Measurements from ENCODE around the gene HCRTR2.
"Not testable (repeated sequence)": the region's sequence is repeated elsewhere in the genome, so short reads cannot be mapped to it uniquely, and the experiment has no call there.

Gene HCRTR2

GRCh38 chr6:55184782-55185530 lies 10.6 kb downstream of the HCRTR2 start:
- no peak for DNase-seq
- Mint-ChIP-seq H3K27ac (no peak overlapping the region), H3K4me3 (no peak overlapping the region), H3K27me3 (no peaks in the 10 kb centered on the region), H3K9me3 (peaks cover 10 to 15% of the 10 kb centered on the region in 2 donors), H3K4me1 (no peaks in the 10 kb centered on the region)
- no peak for ATAC-seq

DNA sequence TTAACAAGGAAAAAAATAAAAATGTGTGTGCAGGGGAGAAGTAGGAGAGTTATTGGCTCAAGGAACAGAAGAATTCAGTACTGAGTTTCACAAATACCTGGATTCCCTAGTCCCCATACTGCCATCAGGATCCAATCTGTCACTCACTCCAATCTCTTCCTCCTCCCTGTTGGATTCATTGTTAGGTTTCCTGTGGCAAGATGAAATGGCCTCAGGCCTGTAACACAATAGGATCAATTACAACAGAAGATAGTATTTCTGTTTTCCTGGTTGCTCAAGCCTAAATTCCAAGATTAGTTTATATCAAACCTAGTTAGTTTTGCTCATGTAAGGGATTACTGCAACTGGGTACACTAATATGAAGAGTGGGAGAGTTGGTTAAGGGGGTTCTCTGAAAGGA lies 24.4 kb downstream of the HCRTR2 start:
- Mint-ChIP-seq H3K4me3 (no peak overlapping the region), H3K27me3 (no peaks in the 10 kb centered on the region), H3K4me1 (no peaks in the 10 kb centered on the region), H3K27ac (no peak overlapping the region), H3K9me3 (no peaks in the 10 kb centered on the region)
- DNase-seq (no peak), ATAC-seq (no peak)

- H3K27ac Mint-ChIP-seq = no peak overlapping the region
- no peaks in the 10 kb centered on the region for H3K9me3 Mint-ChIP-seq
- ATAC-seq (no peak), DNase-seq (no peak)
- no peaks in the 10 kb centered on the region for H3K4me1 Mint-ChIP-seq
- H3K4me3 Mint-ChIP-seq = no peak overlapping the region
- no peaks in the 10 kb centered on the region for H3K27me3 Mint-ChIP-seq
Observed at GRCh38 chr6:55199239-55199638, 24.9 kb downstream of the HCRTR2 start.

- H3K9me3 Mint-ChIP-seq = no peaks in the 10 kb centered on the region
- H3K4me3 Mint-ChIP-seq = no peak overlapping the region
- H3K27me3 Mint-ChIP-seq = no peaks in the 10 kb centered on the region
- DNase-seq = no peak
- H3K4me1 Mint-ChIP-seq = no peaks in the 10 kb centered on the region
- no peak for ATAC-seq
- H3K27ac Mint-ChIP-seq = no peak overlapping the region
Observed at GRCh38 chr6:55208478-55209458, 34.5 kb downstream of the HCRTR2 start.

DNA sequence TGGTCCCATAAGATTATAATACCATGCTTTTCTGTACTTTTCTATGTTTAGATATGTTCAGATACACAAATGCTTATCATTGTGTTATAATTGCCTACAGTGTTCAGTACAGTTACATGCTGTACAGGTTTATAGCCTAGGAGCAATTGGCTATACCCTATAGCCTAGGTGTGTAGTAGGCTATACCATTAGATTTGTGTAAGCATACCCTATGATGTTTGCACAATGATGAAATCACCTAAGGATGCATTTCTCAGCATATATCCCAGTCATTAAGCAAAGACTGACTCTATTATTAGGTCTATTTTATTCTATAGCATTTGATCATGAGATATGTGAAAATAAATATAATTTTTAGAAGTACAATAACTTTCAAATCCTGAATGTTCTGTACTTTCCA lies 36.6 kb downstream of the HCRTR2 start:
- Mint-ChIP-seq H3K4me3 (no peak overlapping the region), H3K27ac (no peak overlapping the region), H3K27me3 (no peaks in the 10 kb centered on the region), H3K9me3 (peaks cover 0 to 7% of the 10 kb centered on the region in 2 donors), H3K4me1 (no peaks in the 10 kb centered on the region)
- DNase-seq = no peak
- no peak for ATAC-seq

DNA sequence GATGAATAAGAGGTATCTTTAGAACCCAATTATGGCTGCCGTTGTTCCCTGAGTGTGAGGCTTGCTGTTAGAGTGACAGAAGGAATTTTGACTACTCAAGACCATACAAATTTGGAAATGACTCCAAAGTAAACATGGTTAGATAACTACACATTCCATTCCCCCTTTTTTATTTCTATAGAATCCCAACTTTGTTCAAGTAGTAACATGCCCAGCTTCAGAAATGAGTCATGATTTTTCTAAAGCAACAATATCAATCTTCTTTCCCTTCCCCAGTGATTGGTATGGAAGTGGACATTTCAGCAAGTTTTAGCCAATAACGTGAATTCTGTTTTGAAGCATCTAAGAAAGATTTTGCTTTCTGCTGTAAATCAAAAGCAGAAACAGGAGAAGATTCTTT lies 37.8 kb downstream of the HCRTR2 start:
- ATAC-seq = no peak
- no peak for DNase-seq

GRCh38 chr6:55220961-55221360 lies 46.6 kb downstream of the HCRTR2 start:
- H3K9me3 Mint-ChIP-seq = peaks cover 5 to 8% of the 10 kb centered on the region in 2 donors
- no peaks in the 10 kb centered on the region for H3K4me1 Mint-ChIP-seq
- no peak overlapping the region for H3K27ac Mint-ChIP-seq

More for the DNA sequence above, 37.8 kb downstream of the HCRTR2 start:
- no peaks in the 10 kb centered on the region for H3K27me3 Mint-ChIP-seq
- H3K4me1 Mint-ChIP-seq = no peaks in the 10 kb centered on the region
- no peak overlapping the region for H3K27ac Mint-ChIP-seq
- peaks cover 0 to 7% of the 10 kb centered on the region in 2 donors for H3K9me3 Mint-ChIP-seq
- H3K4me3 Mint-ChIP-seq = no peak overlapping the region

DNA sequence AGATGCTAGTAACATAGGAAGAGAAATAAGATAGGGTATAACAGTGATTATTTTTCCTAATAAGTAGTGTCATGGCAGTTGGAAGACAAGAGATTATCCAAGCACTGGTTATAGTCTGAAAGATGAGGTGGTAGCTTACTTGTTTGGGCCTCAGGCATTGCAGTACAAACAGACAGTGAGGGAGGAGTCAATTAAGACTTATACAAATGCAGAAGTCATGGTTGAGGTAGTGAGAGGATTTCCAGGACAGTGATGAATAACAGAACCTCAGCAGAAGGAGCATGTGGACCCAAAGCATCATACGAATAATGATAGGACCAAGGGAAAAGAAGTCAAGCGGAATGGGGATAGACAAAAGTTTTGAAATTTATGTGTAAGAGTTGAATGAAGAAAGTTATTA lies 53.5 kb downstream of the HCRTR2 start:
- H3K9me3 Mint-ChIP-seq = peaks cover 0 to 15% of the 10 kb centered on the region in 2 donors
- H3K27me3 Mint-ChIP-seq = no peaks in the 10 kb centered on the region
- ATAC-seq (no peak), DNase-seq (no peak)
- H3K4me3 Mint-ChIP-seq = no peak overlapping the region
- no peaks in the 10 kb centered on the region for H3K4me1 Mint-ChIP-seq
- H3K27ac Mint-ChIP-seq = no peak overlapping the region

More at GRCh38 chr6:55220961-55221360, 46.6 kb downstream of the HCRTR2 start:
- ATAC-seq = no peak
- no peak for DNase-seq
- Mint-ChIP-seq H3K27me3 (no peaks in the 10 kb centered on the region), H3K4me3 (no peak overlapping the region)

DNA sequence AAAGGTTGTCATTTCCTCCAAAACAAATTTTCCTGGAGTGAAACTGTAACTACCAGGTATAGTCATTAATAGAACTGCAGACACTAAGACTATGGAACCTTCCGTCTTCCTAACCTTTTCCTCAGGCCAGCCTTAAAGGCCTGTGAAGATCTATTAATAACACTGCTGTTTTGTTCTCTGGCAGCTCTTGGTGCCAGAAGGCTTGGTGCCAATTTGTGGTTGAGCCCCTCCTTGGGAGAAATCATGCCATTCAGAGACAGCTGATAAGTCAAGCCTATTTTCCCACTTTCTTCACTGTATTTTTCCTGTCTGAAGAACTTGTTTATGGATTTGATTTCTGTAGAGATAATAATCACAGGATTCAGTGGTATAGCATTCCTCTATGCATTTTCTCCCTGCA lies 64.8 kb downstream of the HCRTR2 start:
- Mint-ChIP-seq H3K4me1 (no peaks in the 10 kb centered on the region), H3K4me3 (no peak overlapping the region), H3K27me3 (no peaks in the 10 kb centered on the region), H3K9me3 (peaks cover 7 to 8% of the 10 kb centered on the region in 2 donors), H3K27ac (no peak overlapping the region)
- ATAC-seq = no peak
- no peak for DNase-seq

DNA sequence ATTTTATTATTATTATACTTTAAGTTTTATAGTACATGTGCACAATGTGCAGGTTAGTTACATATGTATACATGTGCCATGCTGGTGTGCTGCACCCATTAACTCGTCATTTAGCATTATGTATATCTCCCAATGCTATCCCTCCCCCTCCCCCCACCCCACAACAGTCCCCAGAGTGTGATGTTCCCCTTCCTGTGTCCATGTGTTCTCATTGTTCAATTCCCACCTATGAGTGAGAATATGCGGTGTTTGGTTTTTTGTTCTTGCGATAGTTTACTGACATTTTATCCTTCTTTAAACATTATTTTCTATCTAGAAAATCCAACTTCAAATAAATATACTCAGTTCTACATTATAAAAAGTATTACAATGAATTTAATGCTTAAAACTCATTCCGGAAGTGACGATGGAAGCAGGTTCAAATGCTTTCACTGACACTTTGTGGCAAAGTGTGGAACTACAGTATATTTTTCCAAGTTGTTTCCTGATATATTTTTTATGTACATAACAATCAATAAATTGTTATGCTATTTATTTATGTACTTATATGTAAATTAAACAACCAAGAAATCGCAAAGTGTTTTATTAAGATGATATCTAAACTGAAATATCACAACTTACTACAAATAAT lies 66.8 kb downstream of the HCRTR2 start:
- not testable (repeated sequence) for H3K27ac Mint-ChIP-seq, ATAC-seq

GRCh38 chr6:55250400-55250799 lies 76.1 kb downstream of the HCRTR2 start:
- Mint-ChIP-seq H3K9me3 (peaks cover 5 to 17% of the 10 kb centered on the region in 2 donors), H3K27me3 (no peaks in the 10 kb centered on the region), H3K4me1 (no peaks in the 10 kb centered on the region), H3K27ac (no peak overlapping the region), H3K4me3 (no peak overlapping the region)
- ATAC-seq (no peak), DNase-seq (no peak)

More for the DNA sequence above, 66.8 kb downstream of the HCRTR2 start:
- not testable (repeated sequence) for H3K4me3 Mint-ChIP-seq, DNase-seq, H3K27me3 Mint-ChIP-seq, H3K4me1 Mint-ChIP-seq
- H3K9me3 Mint-ChIP-seq = peaks cover 8 to 14% of the 10 kb centered on the region in 2 donors

- DNase-seq (no peak), ATAC-seq (no peak)
- no peaks in the 10 kb centered on the region for H3K27me3 Mint-ChIP-seq
- H3K27ac Mint-ChIP-seq = peak overlapping the region in 1 of 2 donors; percentile 9
- H3K4me3 Mint-ChIP-seq = no peak overlapping the region
- H3K4me1 Mint-ChIP-seq = no peaks in the 10 kb centered on the region
- peaks cover 5 to 9% of the 10 kb centered on the region in 2 donors for H3K9me3 Mint-ChIP-seq
Observed at GRCh38 chr6:55255113-55255512, 80.8 kb downstream of the HCRTR2 start.

- H3K4me1 Mint-ChIP-seq = no peaks in the 10 kb centered on the region
- ATAC-seq (no peak), DNase-seq (no peak)
- no peaks in the 10 kb centered on the region for H3K27me3 Mint-ChIP-seq
- H3K9me3 Mint-ChIP-seq = no peaks in the 10 kb centered on the region
- H3K4me3 Mint-ChIP-seq = no peak overlapping the region
- no peak overlapping the region for H3K27ac Mint-ChIP-seq
Observed at GRCh38 chr6:55260181-55260580, 85.9 kb downstream of the HCRTR2 start.

DNA sequence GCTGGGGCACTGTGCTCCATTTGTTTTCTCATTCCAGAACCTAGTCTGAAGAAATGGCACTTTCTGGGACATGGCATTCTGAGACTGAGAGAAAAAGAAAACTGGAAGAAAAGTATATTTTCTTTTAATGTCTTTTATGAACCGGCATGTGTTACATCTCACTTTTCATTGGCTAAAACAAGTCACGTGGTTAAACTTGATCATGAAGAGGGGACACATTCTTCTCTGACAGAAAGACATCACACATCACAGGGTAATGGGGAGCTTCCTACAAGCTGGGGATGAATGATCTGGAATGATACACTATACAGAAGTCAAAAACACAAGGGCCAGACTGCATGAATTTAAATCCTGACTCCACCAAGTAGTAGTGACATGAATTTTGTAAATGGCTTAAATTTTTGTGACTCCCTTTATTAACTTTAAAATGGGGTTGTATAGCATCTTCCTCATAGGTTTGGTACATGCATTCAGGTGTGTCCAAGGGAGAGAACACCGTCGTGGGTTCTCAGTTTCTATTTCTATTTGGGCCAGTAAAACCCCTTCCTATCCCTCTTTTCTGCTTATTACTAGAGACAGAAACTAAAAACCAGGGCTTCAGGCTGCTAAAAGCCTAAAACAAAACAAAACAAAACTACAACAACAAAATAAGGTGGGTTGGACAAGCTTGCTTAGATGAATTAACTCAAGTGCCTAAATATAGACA lies 91.2 kb downstream of the HCRTR2 start:
- no peak for ATAC-seq
- Mint-ChIP-seq H3K4me1 (no peaks in the 10 kb centered on the region), H3K27ac (peak overlapping the region in 1 of 2 donors; percentile 19)

GRCh38 chr6:55266896-55267295 lies 92.6 kb downstream of the HCRTR2 start:
- Mint-ChIP-seq H3K9me3 (no peaks in the 10 kb centered on the region), H3K4me1 (no peaks in the 10 kb centered on the region), H3K27me3 (no peaks in the 10 kb centered on the region), H3K4me3 (no peak overlapping the region), H3K27ac (no peak overlapping the region)
- ATAC-seq (no peak), DNase-seq (no peak)

More for the DNA sequence above, 91.2 kb downstream of the HCRTR2 start:
- Mint-ChIP-seq H3K27me3 (no peaks in the 10 kb centered on the region), H3K9me3 (no peaks in the 10 kb centered on the region), H3K4me3 (no peak overlapping the region)
- DNase-seq = no peak

Measured in stimulated activated naive CD8-positive, alpha-beta T cell treated with anti-CD3 and anti-CD28 coated beads, Interleukin-15, amount 100 ng/mL, for 72 hours (primary cell).